ENCODE data around the gene SLC27A4. TPM values are rescaled to one million over a fixed set of nuclear protein-coding genes. Genes with fewer than 3 reads are reported as not detected.

SLC27A4 gene
- total and polyA plus RNA-seq, 12 donors, result 6.6 to 40.0 (median 20.6) TPM

- Histone ChIP-seq H3K9me3 (replicated peaks in 1 of 3) (no peaks in the 10 kb centered on the region), H3K36me3 (replicated peaks in 1 of 2) (peaks cover 0 to 35% of the 10 kb centered on the region in 2 donors), H3K27me3 (no peaks in the 10 kb centered on the region), H3K4me3 (peak overlapping the region in 1 of 4 donors; percentile 74), H3K4me1 (replicated peaks in 1 of 2) (peaks cover 17 to 22% of the 10 kb centered on the region in 2 donors), H3K27ac (no peak overlapping the region)
- no peak for DNase-seq
- WGBS, 4 donors, result 75 to 83% (median 78%) methylated on average over 7 of the region's 7 CpGs
- intact Hi-C loops (cut with DNase I), result no loop called here
- TF ChIP-seq, protein P1, sequence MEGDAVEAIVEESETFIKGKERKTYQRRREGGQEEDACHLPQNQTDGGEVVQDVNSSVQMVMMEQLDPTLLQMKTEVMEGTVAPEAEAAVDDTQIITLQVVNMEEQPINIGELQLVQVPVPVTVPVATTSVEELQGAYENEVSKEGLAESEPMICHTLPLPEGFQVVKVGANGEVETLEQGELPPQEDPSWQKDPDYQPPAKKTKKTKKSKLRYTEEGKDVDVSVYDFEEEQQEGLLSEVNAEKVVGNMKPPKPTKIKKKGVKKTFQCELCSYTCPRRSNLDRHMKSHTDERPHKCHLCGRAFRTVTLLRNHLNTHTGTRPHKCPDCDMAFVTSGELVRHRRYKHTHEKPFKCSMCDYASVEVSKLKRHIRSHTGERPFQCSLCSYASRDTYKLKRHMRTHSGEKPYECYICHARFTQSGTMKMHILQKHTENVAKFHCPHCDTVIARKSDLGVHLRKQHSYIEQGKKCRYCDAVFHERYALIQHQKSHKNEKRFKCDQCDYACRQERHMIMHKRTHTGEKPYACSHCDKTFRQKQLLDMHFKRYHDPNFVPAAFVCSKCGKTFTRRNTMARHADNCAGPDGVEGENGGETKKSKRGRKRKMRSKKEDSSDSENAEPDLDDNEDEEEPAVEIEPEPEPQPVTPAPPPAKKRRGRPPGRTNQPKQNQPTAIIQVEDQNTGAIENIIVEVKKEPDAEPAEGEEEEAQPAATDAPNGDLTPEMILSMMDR (IDR thresholded peaks at IDR 0.05), result no peak
- no peak for TF ChIP-seq POLR2A (IDR thresholded peaks at IDR 0.05)
Measured at GRCh38 chr9:128321343-128321742, 19.0 kb upstream of the SLC27A4 start.

GRCh38 chr9:128321879-128322403, 18.4 kb upstream of the SLC27A4 start:
- peak overlapping the region in 3 of 4 donors; percentile 71 to 85 (median 74) for H3K4me3 ChIP-seq
- WGBS, 4 donors, result 1 to 3% (median 2%) methylated on average over 16 to 21 of the region's 21 CpGs
- H3K27me3 ChIP-seq, result no peaks in the 10 kb centered on the region
- TF ChIP-seq, protein P1 (IDR thresholded peaks at IDR 0.05), result no peak
- no peak for TF ChIP-seq POLR2A (IDR thresholded peaks at IDR 0.05)
- H3K4me1 ChIP-seq (replicated peaks in 1 of 2), result peaks cover 17 to 22% of the 10 kb centered on the region in 2 donors
- no peaks in the 10 kb centered on the region for H3K9me3 ChIP-seq (replicated peaks in 1 of 3)
- DNase-seq, result no peak
- H3K36me3 ChIP-seq (replicated peaks in 1 of 2), result peaks cover 0 to 35% of the 10 kb centered on the region in 2 donors
- intact Hi-C loops (cut with DNase I), result no loop called here
- peak overlapping the region in 1 of 5 donors; percentile 96 for H3K27ac ChIP-seq

DNA sequence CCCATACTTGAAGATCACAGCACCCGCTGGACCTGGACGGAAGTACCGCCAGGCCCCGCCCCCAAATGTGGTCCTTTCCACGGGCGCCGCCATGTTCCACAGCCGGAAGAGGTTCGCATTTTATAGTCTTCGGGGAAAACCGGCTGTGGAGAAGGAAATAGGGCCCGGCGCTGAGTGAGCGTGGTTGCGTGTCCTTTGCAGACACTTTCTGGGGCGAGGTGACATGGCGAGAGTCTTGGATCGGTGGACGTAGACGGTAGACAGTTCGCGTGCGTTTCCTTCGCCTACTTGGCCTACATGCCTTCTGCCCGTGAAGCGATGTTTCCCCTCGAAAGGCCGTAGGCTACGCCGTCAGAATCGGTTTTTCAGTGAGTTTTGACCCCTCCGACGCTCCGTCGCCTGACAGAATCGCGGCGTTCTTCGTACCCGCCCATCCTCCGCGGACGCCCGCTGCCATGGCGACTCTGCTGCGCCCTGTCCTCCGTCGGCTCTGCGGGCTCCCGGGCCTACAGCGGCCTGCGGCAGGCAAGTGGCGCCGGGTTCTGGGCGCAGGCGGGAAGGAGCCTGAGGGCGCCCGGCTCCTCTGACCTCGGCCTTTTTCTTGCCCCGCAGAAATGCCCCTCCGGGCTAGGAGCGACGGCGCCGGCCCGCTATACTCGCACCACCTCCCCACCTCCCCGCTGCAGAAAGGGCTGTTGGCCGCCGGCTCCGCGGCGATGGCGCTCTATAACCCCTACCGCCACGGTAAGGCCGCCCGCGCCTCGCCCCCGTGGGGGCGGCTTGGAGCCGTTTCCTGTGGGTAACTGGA, 17.7 kb upstream of the SLC27A4 start, which contains the start of the genes COQ4 and TRUB2:
COQ4 (plus strand) TSS at position 436 of the 808 bp plus-strand sequence; CDS start at position 456, 20 bp downstream.
TRUB2 (minus strand) TSS at position 44 of the 808 bp plus-strand sequence; CDS start at position 5, 39 bp downstream.
- H3K27me3 ChIP-seq, result no peaks in the 10 kb centered on the region
- whole genome bisulfite sequencing, 4 donors, result 0 to 1% (median 0%) methylated on average over 17 to 83 of the region's 83 CpGs
- intact Hi-C loops (cut with DNase I), result no loop called here
- H3K9me3 ChIP-seq (replicated peaks in 1 of 3), result no peaks in the 10 kb centered on the region
- peaks cover 17 to 22% of the 10 kb centered on the region in 2 donors for H3K4me1 ChIP-seq (replicated peaks in 1 of 2)
- peak in 1 of 2 donors; percentile 40 for TF ChIP-seq POLR2A (IDR thresholded peaks at IDR 0.05)
- TF ChIP-seq, protein P1 (IDR thresholded peaks at IDR 0.05), result no peak
- peak; percentile 91 to 97 (median 94) for DNase-seq
- peaks cover 0 to 35% of the 10 kb centered on the region in 2 donors for H3K36me3 ChIP-seq (replicated peaks in 1 of 2)
- peak within 1 kb of the TSS; percentile 24 to 85 (median 72) for H3K4me3 ChIP-seq
- peak within 1 kb of the TSS; percentile 77 to 96 (median 81) for H3K27ac ChIP-seq

GRCh38 chr9:128323212-128323730, 17.1 kb upstream of the SLC27A4 start:
- no peak for DNase-seq
- Histone ChIP-seq H3K9me3 (replicated peaks in 1 of 3) (no peaks in the 10 kb centered on the region), H3K27me3 (no peaks in the 10 kb centered on the region), H3K27ac (peak overlapping the region in 3 of 5 donors; percentile 78 to 96 (median 93)), H3K4me3 (peak overlapping the region; percentile 24 to 85 (median 72)), H3K4me1 (replicated peaks in 1 of 2) (peaks cover 17 to 22% of the 10 kb centered on the region in 2 donors), H3K36me3 (replicated peaks in 1 of 2) (peaks cover 0 to 37% of the 10 kb centered on the region in 2 donors)
- whole genome bisulfite sequencing, 4 donors, result 18 to 35% (median 24%) methylated on average over 9 to 16 of the region's 16 CpGs
- intact Hi-C loops (cut with DNase I), result no loop called here
- no peak for TF ChIP-seq POLR2A (IDR thresholded peaks at IDR 0.05)
- TF ChIP-seq, protein P1 (IDR thresholded peaks at IDR 0.05), result no peak
